Right lobe of liver (tissue), 4 donors: ENCODE data around the gene CELF2.

Source experiments
- CTCF ChIP-seq, 4 donors: fragments of 200-600 bp in 3 of 4; fragments of 450-650 bp in 1 of 4; IDR thresholded peaks; one replicate each; pipeline versions ENCODE4 v1.5.1 to v1.8.0; 2016 to 2022; ENCODE audit warnings: antibody characterized with exemption in 4 of 4, mild to moderate bottlenecking in 2 of 4
- POLR2A ChIP-seq: fragments of 450-650 bp; IDR thresholded peaks from one replicate; pipeline ENCODE4 v1.6.1; 2017; ENCODE audit warnings: antibody characterized with exemption, mild to moderate bottlenecking
- donor health status: DM: no; HTN: no; CAD: no.
- donor health status: DM: no; HTN: no; CAD: no.
- donor health status: DM: no; HTN: yes; CAD: no.

- TF ChIP-seq CTCF (IDR thresholded peaks at IDR 0.05) (no peak), POLR2A (no peak)
These were observed 295.8 kb downstream of the CELF2 start for GRCh38 chr10:11313463-11313862.
